Keratinocyte (primary cell): ENCODE data around the gene DPYD. TPM values are rescaled to one million over a fixed set of nuclear protein-coding genes. Genes with fewer than 3 reads are reported as not detected.

Experiments
- DNase-seq: peaks from one replicate; pipeline ENCODE4 v3.0.0-alpha.2; 2011; ENCODE audit warnings: low read depth, missing footprints, low spot score
- FAIRE-seq: peaks from 2 replicates; lab custom pipeline; 2011; peaks lifted over from hg19 to GRCh38; lab: Jason Lieb, UNC
- H2AFZ ChIP-seq: 2 replicates; pipeline ENCODE4 v1.6.0; 2012; ENCODE audit warnings: low read length, control low read depth, inconsistent platforms; ENCODE audit not compliant: control insufficient read depth
- H3K27ac ChIP-seq: 2 replicates; pipeline ENCODE4 v1.5.1; 2011; ENCODE audit warnings: low read length; ENCODE audit not compliant: control insufficient read depth, insufficient read depth
- H3K27me3 ChIP-seq: 3 replicates; pipeline ENCODE4 v1.6.0; 2011; ENCODE audit warnings: low read length; ENCODE audit not compliant: control insufficient read depth, insufficient read depth; ENCODE audit errors: extremely low read depth
- H3K36me3 ChIP-seq, 2 experiments: 2 replicates in 1 of 2; 3 replicates in 1 of 2; pipeline ENCODE4 v1.5.1; 2011; ENCODE audit warnings: low read length in 2 of 2, mild to moderate bottlenecking in 1 of 2; ENCODE audit not compliant: control insufficient read depth in 2 of 2, insufficient read depth in 2 of 2; ENCODE audit errors: extremely low read depth in 1 of 2
- H3K4me1 ChIP-seq: 3 replicates; pipeline ENCODE4 v1.5.1; 2011; ENCODE audit warnings: low read length; ENCODE audit not compliant: control insufficient read depth, insufficient read depth; ENCODE audit errors: extremely low read depth
- H3K4me2 ChIP-seq: 3 replicates; pipeline ENCODE4 v1.6.0; 2011; ENCODE audit warnings: low read depth, low read length; ENCODE audit not compliant: control insufficient read depth, insufficient read depth; ENCODE audit errors: extremely low read depth
- H3K4me3 ChIP-seq, 3 experiments: fragments of 200-600 bp in 1 of 3; sonication (generic) in 1 of 3; 2 replicates in 2 of 3; 3 replicates in 1 of 3; pipeline ENCODE4 v1.5.1; 2011 to 2016; ENCODE audit warnings: low read length in 3 of 3, mild to moderate bottlenecking in 3 of 3, control low read depth in 2 of 3, inconsistent platforms in 1 of 3, low read depth in 1 of 3, mixed read lengths in 1 of 3, mixed run types in 1 of 3, moderate library complexity in 1 of 3; ENCODE audit not compliant: control insufficient read depth in 2 of 3, insufficient read depth in 2 of 3; ENCODE audit errors: extremely low read depth in 1 of 3
- H3K79me2 ChIP-seq: 2 replicates; pipeline ENCODE4 v1.6.0; 2012; ENCODE audit warnings: low read length; ENCODE audit not compliant: control insufficient read depth, insufficient read depth
- H3K9ac ChIP-seq: 3 replicates; pipeline ENCODE4 v1.6.0; 2011; ENCODE audit warnings: low read length; ENCODE audit not compliant: control insufficient read depth, insufficient read depth; ENCODE audit errors: extremely low read depth
- H3K9me1 ChIP-seq: 3 replicates; pipeline ENCODE4 v1.6.0; 2011; ENCODE audit warnings: low read length; ENCODE audit not compliant: control insufficient read depth, insufficient read depth; ENCODE audit errors: extremely low read depth
- H3K9me3 ChIP-seq: 2 replicates; pipeline ENCODE4 v1.5.1; 2012; ENCODE audit warnings: low read depth, low read length; ENCODE audit not compliant: control insufficient read depth
- H4K20me1 ChIP-seq: 3 replicates; pipeline ENCODE4 v1.6.0; 2011; ENCODE audit warnings: low read length; ENCODE audit not compliant: control insufficient read depth, insufficient read depth; ENCODE audit errors: extremely low read depth
- EZH2 ChIP-seq: IDR thresholded peaks from one replicate; pipeline ENCODE4 v1.6.1; 2012; ENCODE audit warnings: inconsistent platforms, mild to moderate bottlenecking, low read length, moderate library complexity
- dilution Hi-C: fragments of 300-500 bp; cut with MboI; formaldehyde crosslinking; loops from one replicate; pipeline ENCODE4 v1.7.0; 2020; ENCODE audit warnings: low sequenced_read_pairs; ENCODE audit not compliant: extremely low pct_ligation_motif_present
- polyA plus RNA-seq, 5 experiments: library from polyadenylated mRNA; depleted of rRNA in 3 of 5; stranded (reverse) in 3 of 5; stranded (forward) in 1 of 5; unstranded in 1 of 5; fragments of >200 nt; gene quantifications; 1 replicate in 1 of 5; 2 replicates in 3 of 5; 3 replicates in 1 of 5; pipeline versions ENCODE4 v1.2.1 to v1.2.3, GENCODE V29; 2011 to 2012; ENCODE audit warnings: missing spikeins in 2 of 5, low read depth in 1 of 5, low replicate concordance in 1 of 5
- TF ChIP-seq, protein P1 (sequence below), 3 experiments: IDR thresholded peaks in 1 of 3; conservative IDR thresholded peaks in 1 of 3; optimal IDR thresholded peaks in 1 of 3; 2 replicates in 2 of 3; 3 replicates in 1 of 3; pipeline versions ENCODE3 to v1.5.1; 2011; ENCODE audit warnings: low read length in 3 of 3, mild to moderate bottlenecking in 3 of 3, moderate library complexity in 2 of 3, control low read depth in 1 of 3, inconsistent platforms in 1 of 3; ENCODE audit not compliant: insufficient read depth in 2 of 3; ENCODE audit errors: extremely low read depth in 1 of 3

The DPYD gene
- polyA plus RNA-seq, 1 donor (not counting 4 experiments of a cell fraction or from before 2014, with no cell fraction given): 1.9 TPM

DNA sequence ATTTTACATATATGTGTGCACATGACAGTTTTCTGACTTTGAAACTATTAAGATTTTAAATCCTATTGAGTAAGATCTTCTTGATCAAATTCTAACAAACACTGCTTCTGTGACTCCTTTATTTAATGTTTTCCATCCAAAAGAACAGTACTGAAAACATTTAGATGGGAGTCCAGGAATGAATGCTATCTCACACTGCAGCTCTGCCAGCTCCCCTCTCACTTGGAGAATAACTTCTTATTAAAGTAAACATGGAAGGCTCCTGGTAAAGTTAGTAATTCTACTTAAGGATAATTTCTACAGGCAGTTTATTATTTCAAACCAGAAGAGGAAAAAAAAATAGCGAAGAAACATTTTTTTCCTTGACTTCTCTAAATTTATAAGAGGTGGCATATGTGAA, 349.1 kb downstream of the DPYD start:
- Histone ChIP-seq H3K36me3 (no peaks in the 10 kb centered on the region), H3K9ac (no peak overlapping the region), H2AFZ (no peak overlapping the region), H3K9me1 (no peaks in the 10 kb centered on the region), H3K79me2 (no peaks in the 10 kb centered on the region), H3K4me1 (no peaks in the 10 kb centered on the region), H3K27me3 (no peaks in the 10 kb centered on the region), H3K4me3 (no peak overlapping the region), H4K20me1 (no peaks in the 10 kb centered on the region), H3K4me2 (no peak overlapping the region), H3K27ac (no peak overlapping the region), H3K9me3 (no peaks in the 10 kb centered on the region)
- no peak for TF ChIP-seq EZH2
- TF ChIP-seq, protein P1, sequence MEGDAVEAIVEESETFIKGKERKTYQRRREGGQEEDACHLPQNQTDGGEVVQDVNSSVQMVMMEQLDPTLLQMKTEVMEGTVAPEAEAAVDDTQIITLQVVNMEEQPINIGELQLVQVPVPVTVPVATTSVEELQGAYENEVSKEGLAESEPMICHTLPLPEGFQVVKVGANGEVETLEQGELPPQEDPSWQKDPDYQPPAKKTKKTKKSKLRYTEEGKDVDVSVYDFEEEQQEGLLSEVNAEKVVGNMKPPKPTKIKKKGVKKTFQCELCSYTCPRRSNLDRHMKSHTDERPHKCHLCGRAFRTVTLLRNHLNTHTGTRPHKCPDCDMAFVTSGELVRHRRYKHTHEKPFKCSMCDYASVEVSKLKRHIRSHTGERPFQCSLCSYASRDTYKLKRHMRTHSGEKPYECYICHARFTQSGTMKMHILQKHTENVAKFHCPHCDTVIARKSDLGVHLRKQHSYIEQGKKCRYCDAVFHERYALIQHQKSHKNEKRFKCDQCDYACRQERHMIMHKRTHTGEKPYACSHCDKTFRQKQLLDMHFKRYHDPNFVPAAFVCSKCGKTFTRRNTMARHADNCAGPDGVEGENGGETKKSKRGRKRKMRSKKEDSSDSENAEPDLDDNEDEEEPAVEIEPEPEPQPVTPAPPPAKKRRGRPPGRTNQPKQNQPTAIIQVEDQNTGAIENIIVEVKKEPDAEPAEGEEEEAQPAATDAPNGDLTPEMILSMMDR (optimal IDR thresholded peaks at IDR 0.05 in 1 of 3, IDR thresholded peaks at IDR 0.05 in 1 of 3, conservative IDR thresholded peaks at IDR 0.05 in 1 of 3; ENCODE audit: extremely low read depth in 1 of 3, insufficient read depth in 2 of 3, low read length in 3 of 3): no peak
- no peak for FAIRE-seq
- DNase-seq: no peak
- dilution Hi-C loops: no loop called here

DNA sequence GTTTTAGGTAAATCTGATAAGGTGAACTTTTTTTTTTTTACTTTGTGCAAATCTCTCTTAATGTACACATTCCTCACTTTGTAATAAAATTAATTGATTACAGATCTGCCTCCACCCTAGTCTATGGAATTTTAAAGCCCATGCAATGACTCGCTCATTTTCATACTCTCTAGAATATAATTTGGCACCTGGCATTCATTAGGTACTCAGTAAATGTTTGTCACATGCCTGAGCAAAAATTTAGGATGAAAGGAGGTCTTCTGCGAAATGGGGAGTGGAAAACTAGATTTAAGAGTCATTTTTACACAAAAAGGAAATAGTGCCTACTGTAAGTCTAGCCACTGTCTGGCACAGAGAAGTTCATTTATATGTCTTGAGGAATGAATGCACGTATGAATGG, 350.1 kb downstream of the DPYD start:
- Histone ChIP-seq H2AFZ (no peak overlapping the region), H3K9me1 (no peaks in the 10 kb centered on the region), H3K36me3 (no peaks in the 10 kb centered on the region), H3K4me1 (no peaks in the 10 kb centered on the region), H3K9ac (no peak overlapping the region), H4K20me1 (no peaks in the 10 kb centered on the region), H3K9me3 (no peaks in the 10 kb centered on the region), H3K27me3 (no peaks in the 10 kb centered on the region), H3K79me2 (no peaks in the 10 kb centered on the region), H3K4me3 (no peak overlapping the region), H3K4me2 (no peak overlapping the region), H3K27ac (no peak overlapping the region)
- TF ChIP-seq EZH2: no peak
- TF ChIP-seq, protein P1 (optimal IDR thresholded peaks at IDR 0.05 in 1 of 3, IDR thresholded peaks at IDR 0.05 in 1 of 3, conservative IDR thresholded peaks at IDR 0.05 in 1 of 3; ENCODE audit: extremely low read depth in 1 of 3, insufficient read depth in 2 of 3, low read length in 3 of 3): no peak
- no peak for FAIRE-seq
- dilution Hi-C loops: no loop called here
- no peak for DNase-seq
